HepG2 (cell line): ENCODE data around the gene PTPN18. TPM values are rescaled to one million over a fixed set of nuclear protein-coding genes. Genes with fewer than 3 reads are reported as not detected.

Experiments
- ATAC-seq: fragments of 200-7000 bp; cut with Tn5 transposase; 3 replicates; pipeline ENCODE4 v1.9.1; 2020; ENCODE audit warnings: mild to moderate bottlenecking, moderate library complexity
- BruUV-seq: library from RNA; stranded (reverse); fragments of 400-500 nt; replicated peaks from 2 replicates; lab custom pipeline; 2021; lab: Mats Ljungman, UMichigan
- CTCF ChIA-PET: fragments of 300-600 bp; formaldehyde crosslinking; extraction: SDS; loops from one replicate; lab custom pipeline; 2021; ENCODE audit warnings: low total read pairs, inconsistent platforms, low intra/inter-chr PET ratio; lab: Yijun Ruan, JAX
- POLR2A ChIA-PET: fragments of 350-600 bp; sonication (Branson Sonifier 250); formaldehyde crosslinking; loops from one replicate; lab custom pipeline; 2020; ENCODE audit warnings: antibody characterized with exemption, inconsistent platforms; lab: Yijun Ruan, JAX
- DNase-seq: peaks from one replicate; pipeline ENCODE4 v3.0.0-alpha.2; 2015; ENCODE audit warnings: low spot score
- FAIRE-seq: peaks from 3 replicates; lab custom pipeline; 2011; peaks lifted over from hg19 to GRCh38; lab: Jason Lieb, UNC
- H2AFZ ChIP-seq: one replicate; pipeline ENCODE4 v1.6.1; 2011; ENCODE audit warnings: low read length, inconsistent platforms
- H3K27ac ChIP-seq: fragments of 300-600 bp; 3 replicates; pipeline ENCODE4 v1.8.0; 2011; ENCODE audit warnings: mixed run types, mild to moderate bottlenecking, mixed read lengths, low read length, inconsistent platforms; ENCODE audit not compliant: insufficient read depth; ENCODE audit errors: extremely low read length
- H3K27me3 ChIP-seq, 2 experiments: fragments of 200-600 bp in 1 of 2; 2 replicates in 1 of 2; 3 replicates in 1 of 2; pipeline versions ENCODE4 v1.6.0 to v1.8.0; 2011; ENCODE audit warnings: low read length in 2 of 2, mild to moderate bottlenecking in 2 of 2, moderate library complexity in 2 of 2, inconsistent platforms in 1 of 2; ENCODE audit not compliant: insufficient read depth in 2 of 2, control insufficient read depth in 1 of 2
- H3K36me3 ChIP-seq, 2 experiments: fragments of 200-600 bp in 1 of 2; replicated peaks in 1 of 2; 2 replicates in 1 of 2; 3 replicates in 1 of 2; pipeline versions ENCODE4 v1.5.1 to v1.8.0; 2011; ENCODE audit warnings: low read length in 2 of 2, inconsistent platforms in 1 of 2; ENCODE audit not compliant: insufficient read depth in 2 of 2, control insufficient read depth in 1 of 2
- H3K4me1 ChIP-seq: 2 replicates; pipeline ENCODE4 v1.5.1; 2012; ENCODE audit warnings: low read length, inconsistent platforms; ENCODE audit not compliant: insufficient read depth
- H3K4me2 ChIP-seq: 2 replicates; pipeline ENCODE4 v1.6.0; 2011; ENCODE audit warnings: low read depth, low read length, inconsistent platforms
- H3K4me3 ChIP-seq, 3 experiments: fragments of 200-600 bp in 1 of 3; sonication (generic), shearing (Covaris generic) in 1 of 3; replicated peaks in 1 of 3; 2 replicates each; pipeline ENCODE4 v1.5.1; 2011 to 2016; ENCODE audit warnings: low read length in 3 of 3, inconsistent platforms in 2 of 3, low read depth in 2 of 3, mild to moderate bottlenecking in 2 of 3, control low read depth in 1 of 3, mixed read lengths in 1 of 3; ENCODE audit not compliant: insufficient read depth in 1 of 3
- H3K79me2 ChIP-seq: one replicate; pipeline ENCODE4 v1.6.1; 2011; ENCODE audit warnings: low read length, inconsistent platforms; ENCODE audit not compliant: insufficient read depth
- H3K9ac ChIP-seq: 2 replicates; pipeline ENCODE4 v1.6.0; 2011; ENCODE audit warnings: mild to moderate bottlenecking, low read depth, low read length, inconsistent platforms; ENCODE audit not compliant: insufficient read depth
- H3K9me3 ChIP-seq: 2 replicates; pipeline ENCODE4 v1.5.1; 2012; ENCODE audit warnings: mild to moderate bottlenecking, low read length
- H4K20me1 ChIP-seq: 2 replicates; pipeline ENCODE4 v1.6.0; 2011; ENCODE audit warnings: inconsistent platforms, mild to moderate bottlenecking, low read length, moderate library complexity; ENCODE audit not compliant: insufficient read depth
- EHMT2 ChIP-seq: fragments of 200-600 bp; sonication (generic); IDR thresholded peaks from 2 replicates; pipeline ENCODE4 v1.7.0; 2017; ENCODE audit warnings: antibody characterized with exemption, low read depth, low read length, borderline replicate concordance
- ELF4 ChIP-seq: sonication (generic); formaldehyde crosslinking; IDR thresholded peaks from 2 replicates; pipeline ENCODE4 v1.5.0; 2020; ENCODE audit warnings: missing genetic modification reagents, mild to moderate bottlenecking, moderate library complexity, borderline replicate concordance
- GTF2F1 ChIP-seq: fragments of 150-350 bp; IDR thresholded peaks from 2 replicates; pipeline ENCODE4 v1.6.1; 2014; ENCODE audit warnings: low read length
- KDM2A ChIP-seq: sonication (generic); formaldehyde crosslinking; IDR thresholded peaks from 2 replicates; pipeline ENCODE4 v1.4.0; 2020; ENCODE audit warnings: low read depth, missing genetic modification reagents, borderline replicate concordance
- KDM5B ChIP-seq: sonication (generic); formaldehyde crosslinking; IDR thresholded peaks from 2 replicates; pipeline ENCODE4 v1.4.0; 2020; ENCODE audit warnings: missing genetic modification reagents, mild to moderate bottlenecking, borderline replicate concordance
- KLF6 ChIP-seq: IDR thresholded peaks from 2 replicates; pipeline ENCODE4 v1.8.0; 2016; ENCODE audit warnings: missing biosample characterization, missing genetic modification reagents
- MEIS1 ChIP-seq: sonication (generic); formaldehyde crosslinking; IDR thresholded peaks from 2 replicates; pipeline ENCODE4 v1.9.0; 2021; ENCODE audit warnings: mild to moderate bottlenecking, missing genetic modification reagents, moderate library complexity, borderline replicate concordance
- RXRA ChIP-seq: sonication (generic); formaldehyde crosslinking; IDR thresholded peaks from 2 replicates; pipeline ENCODE4 v1.5.1; 2020; ENCODE audit warnings: missing genetic modification reagents
- SETDB1 ChIP-seq: sonication (generic); formaldehyde crosslinking; IDR thresholded peaks from 2 replicates; pipeline ENCODE4 v1.5.1; 2020; ENCODE audit warnings: missing genetic modification reagents, mild to moderate bottlenecking, borderline replicate concordance
- TMF1 ChIP-seq: sonication (generic); formaldehyde crosslinking; IDR thresholded peaks from 2 replicates; pipeline ENCODE4 v1.8.1; 2022; ENCODE audit warnings: low read depth, missing genetic modification reagents
- WGBS: methylation state at CpG from one replicate; pipeline ENCODE4 v1.1.6; 2017; ENCODE audit warnings: low lambda C conversion rate; 5-methylcytosine and 5-hydroxymethylcytosine counted together
- in situ Hi-C: cut with HindIII; loops from 2 replicates; pipeline ENCODE4 v1.10.0; 2017; ENCODE audit warnings: low pct_unique_long_range_greater_than_20kb; ENCODE audit not compliant: extremely low pct_ligation_motif_present
- intact Hi-C: fragments of 100-400 bp; cut with micrococcal nuclease; formaldehyde crosslinking; loops from one replicate; pipeline ENCODE4 v1.10.0; 2022; ENCODE audit not compliant: unreplicated experiment
- polyA plus RNA-seq, 8 experiments: library from polyadenylated mRNA; depleted of rRNA in 3 of 8; stranded (reverse) in 7 of 8; unstranded in 1 of 8; fragments of >200 nt; fragmentation: Illumina TruSeq in 4 of 8; extraction: Trizol in 4 of 8; gene quantifications; 2 replicates each; pipeline versions ENCODE4 v1.2.1 to v1.2.3, GENCODE V29; 2011 to 2016; ENCODE audit warnings: low read depth in 4 of 8, missing spikeins in 1 of 8, mixed read lengths in 1 of 8; ENCODE audit not compliant: insufficient read depth in 1 of 8
- total RNA-seq, 5 experiments: library from RNA; depleted of rRNA; stranded (reverse); fragments of >200 nt; fragmentation: Illumina TruSeq; extraction: Trizol; gene quantifications; 2 replicates each; pipeline ENCODE4 v1.2.3, GENCODE V29; 2016; ENCODE audit warnings: low read depth in 1 of 5
- TF ChIP-seq, protein P1 (sequence below): sonication (generic); formaldehyde crosslinking; IDR thresholded peaks from 2 replicates; pipeline ENCODE4 v1.5.0; 2020; ENCODE audit warnings: missing genetic modification reagents
- TF ChIP-seq, protein P2 (sequence below): sonication (generic); formaldehyde crosslinking; IDR thresholded peaks from 2 replicates; pipeline ENCODE4 v1.5.1; 2020; ENCODE audit warnings: mild to moderate bottlenecking, missing genetic modification reagents, moderate library complexity
- TF ChIP-seq, protein P3 (sequence below): sonication (generic); formaldehyde crosslinking; IDR thresholded peaks from 2 replicates; pipeline ENCODE4 v1.8.0; 2022; ENCODE audit warnings: mild to moderate bottlenecking, missing genetic modification reagents, borderline replicate concordance

PTPN18 gene
- total and polyA plus RNA-seq, 2 of the 13 experiments (the other 11 are each of a cell fraction or from before 2014, with no cell fraction given), result 14.8 to 39.6 TPM

DNA sequence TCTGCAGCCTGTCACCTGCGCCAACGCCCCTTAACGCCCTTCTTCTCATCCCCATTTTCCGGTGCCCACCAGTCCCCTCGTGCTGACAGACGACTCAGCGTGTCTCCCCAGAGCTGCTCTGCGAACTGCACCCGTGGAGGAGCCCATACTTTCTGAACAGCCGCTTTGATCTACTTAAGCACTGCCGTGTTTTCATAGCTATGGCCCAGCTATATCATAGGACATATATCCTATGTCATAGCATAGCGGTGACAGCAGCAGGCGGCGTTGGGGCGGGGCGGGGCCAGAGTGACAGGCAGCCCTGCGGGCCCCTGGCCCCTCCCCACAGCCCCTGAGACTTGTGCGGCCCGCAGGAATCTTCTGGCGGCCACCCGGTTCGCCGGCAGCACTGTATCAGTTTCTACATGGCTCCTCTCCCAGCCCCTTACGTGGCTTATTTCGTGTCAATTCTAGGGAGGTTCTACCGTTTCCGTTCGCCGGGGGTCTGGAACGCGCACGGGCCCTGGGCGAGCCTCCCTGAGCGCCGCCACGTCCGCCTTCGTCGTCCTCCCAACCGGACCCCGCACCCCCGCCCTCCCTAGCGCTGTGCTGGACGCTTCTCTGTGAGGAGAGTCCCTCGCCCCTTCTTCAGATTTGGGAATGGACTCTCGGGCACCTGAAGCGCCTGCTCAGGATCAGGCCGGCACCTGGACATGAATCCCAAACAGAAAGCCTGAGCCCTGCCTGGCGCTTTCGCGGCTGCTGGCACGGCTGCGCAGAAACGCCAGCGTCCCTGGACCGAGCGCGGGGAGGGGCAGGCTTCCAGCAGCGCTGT, 35.4 kb downstream of the PTPN18 start (continued):
- no peak for TF ChIP-seq SETDB1 (CRISPR knock-in tag)
- TF ChIP-seq KDM2A, result no peak
- 0 out of 2 replicates have a peak, but pooled peaks have one; percentile 31 for TF ChIP-seq TMF1 (CRISPR knock-in tag)
- peak; percentile 76 for TF ChIP-seq KDM5B
- TF ChIP-seq EHMT2, result no peak
- TF ChIP-seq, protein P1, sequence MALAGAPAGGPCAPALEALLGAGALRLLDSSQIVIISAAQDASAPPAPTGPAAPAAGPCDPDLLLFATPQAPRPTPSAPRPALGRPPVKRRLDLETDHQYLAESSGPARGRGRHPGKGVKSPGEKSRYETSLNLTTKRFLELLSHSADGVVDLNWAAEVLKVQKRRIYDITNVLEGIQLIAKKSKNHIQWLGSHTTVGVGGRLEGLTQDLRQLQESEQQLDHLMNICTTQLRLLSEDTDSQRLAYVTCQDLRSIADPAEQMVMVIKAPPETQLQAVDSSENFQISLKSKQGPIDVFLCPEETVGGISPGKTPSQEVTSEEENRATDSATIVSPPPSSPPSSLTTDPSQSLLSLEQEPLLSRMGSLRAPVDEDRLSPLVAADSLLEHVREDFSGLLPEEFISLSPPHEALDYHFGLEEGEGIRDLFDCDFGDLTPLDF (CRISPR knock-in tag), result 0 out of 2 replicates have a peak, but pooled peaks have one; percentile 63
- TF ChIP-seq KLF6 (CRISPR knock-in tag), result 0 out of 2 replicates have a peak, but pooled peaks have one; percentile 21
- TF ChIP-seq, all 625 proteins: peak for 203

DNA sequence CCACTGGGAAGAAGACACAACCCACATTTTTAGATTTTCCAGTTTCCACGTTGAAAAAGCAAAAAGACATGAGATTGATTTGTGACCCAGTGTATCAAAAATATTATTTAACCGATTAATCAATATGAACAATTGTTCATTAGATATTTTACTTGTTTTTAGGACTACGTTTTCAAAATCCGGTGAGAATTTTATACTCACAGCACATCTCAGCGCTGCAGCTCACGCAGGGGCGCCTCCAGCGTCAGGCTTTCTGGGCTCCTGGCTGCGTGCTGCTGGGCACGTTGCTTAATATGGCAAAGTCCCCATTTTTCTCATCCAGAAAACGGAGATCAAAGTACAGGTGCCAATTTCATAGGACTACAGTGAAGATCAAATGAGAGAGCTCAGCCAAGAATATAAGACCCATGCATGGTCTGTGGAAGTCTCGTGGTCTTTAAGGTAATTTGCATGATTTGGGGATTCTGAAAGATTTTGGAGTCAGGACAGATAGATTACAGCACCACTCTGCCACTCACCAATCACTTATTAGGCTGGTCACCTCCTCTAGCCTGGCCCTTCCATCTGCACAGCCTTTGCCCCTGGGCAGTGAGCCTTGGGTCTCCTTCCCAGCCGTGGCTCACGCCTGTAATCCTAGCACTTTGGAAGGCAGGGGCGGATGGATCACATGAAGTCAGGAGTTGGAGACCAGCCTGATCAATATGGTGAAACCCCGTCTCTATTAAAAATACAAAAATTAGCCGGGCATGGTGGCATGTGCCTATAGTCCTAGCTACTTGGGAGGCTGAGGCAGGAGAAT, 36.2 kb downstream of the PTPN18 start:
- Histone ChIP-seq H3K4me2 (peak overlapping the region; percentile 94), H2AFZ (peak overlapping the region; percentile 15), H3K9ac (peak overlapping the region; percentile 64), H3K4me1 (peaks cover 31% of the 10 kb centered on the region), H4K20me1 (no peaks in the 10 kb centered on the region), H3K36me3 (no peaks in the 10 kb centered on the region), H3K9me3 (no peaks in the 10 kb centered on the region), H3K27me3 (peaks cover 2 to 13% of the 10 kb centered on the region in 2 experiments; a peak in 1 of 5 replicates), H3K4me3 (peak overlapping the region; percentile 75 to 82 (median 78)), H3K79me2 (no peaks in the 10 kb centered on the region), H3K27ac (no peak overlapping the region)
- WGBS, result 16% methylated on average over 17 of the region's 17 CpGs
- intact Hi-C loops (loop anchor here (2.0 to 5.0 kb wide), 2 partner anchors 35 to 55 kb away; partner anchors contain the start of gene PTPN18), in situ Hi-C loops (no loop called here)
- CTCF ChIA-PET, result no interaction called here
- no peak for FAIRE-seq
- BruUV-seq, result no TSS peak
- ATAC-seq, result peak; percentile 57
- peak; percentile 34 for DNase-seq
- POLR2A ChIA-PET, result interaction anchor here (3.1 kb wide), 1 partner anchor 50 kb away, joined by 13 read pairs; the partner anchor contains the start of gene IMP4
- TF ChIP-seq MEIS1 (no peak), RXRA (CRISPR knock-in tag) (peak; percentile 30; the same call in 1 of the 2 replicates), GTF2F1 (no peak), ELF4 (CRISPR knock-in tag) (0 out of 2 replicates have a peak, but pooled peaks have one; percentile 57)
- TF ChIP-seq, protein P2, sequence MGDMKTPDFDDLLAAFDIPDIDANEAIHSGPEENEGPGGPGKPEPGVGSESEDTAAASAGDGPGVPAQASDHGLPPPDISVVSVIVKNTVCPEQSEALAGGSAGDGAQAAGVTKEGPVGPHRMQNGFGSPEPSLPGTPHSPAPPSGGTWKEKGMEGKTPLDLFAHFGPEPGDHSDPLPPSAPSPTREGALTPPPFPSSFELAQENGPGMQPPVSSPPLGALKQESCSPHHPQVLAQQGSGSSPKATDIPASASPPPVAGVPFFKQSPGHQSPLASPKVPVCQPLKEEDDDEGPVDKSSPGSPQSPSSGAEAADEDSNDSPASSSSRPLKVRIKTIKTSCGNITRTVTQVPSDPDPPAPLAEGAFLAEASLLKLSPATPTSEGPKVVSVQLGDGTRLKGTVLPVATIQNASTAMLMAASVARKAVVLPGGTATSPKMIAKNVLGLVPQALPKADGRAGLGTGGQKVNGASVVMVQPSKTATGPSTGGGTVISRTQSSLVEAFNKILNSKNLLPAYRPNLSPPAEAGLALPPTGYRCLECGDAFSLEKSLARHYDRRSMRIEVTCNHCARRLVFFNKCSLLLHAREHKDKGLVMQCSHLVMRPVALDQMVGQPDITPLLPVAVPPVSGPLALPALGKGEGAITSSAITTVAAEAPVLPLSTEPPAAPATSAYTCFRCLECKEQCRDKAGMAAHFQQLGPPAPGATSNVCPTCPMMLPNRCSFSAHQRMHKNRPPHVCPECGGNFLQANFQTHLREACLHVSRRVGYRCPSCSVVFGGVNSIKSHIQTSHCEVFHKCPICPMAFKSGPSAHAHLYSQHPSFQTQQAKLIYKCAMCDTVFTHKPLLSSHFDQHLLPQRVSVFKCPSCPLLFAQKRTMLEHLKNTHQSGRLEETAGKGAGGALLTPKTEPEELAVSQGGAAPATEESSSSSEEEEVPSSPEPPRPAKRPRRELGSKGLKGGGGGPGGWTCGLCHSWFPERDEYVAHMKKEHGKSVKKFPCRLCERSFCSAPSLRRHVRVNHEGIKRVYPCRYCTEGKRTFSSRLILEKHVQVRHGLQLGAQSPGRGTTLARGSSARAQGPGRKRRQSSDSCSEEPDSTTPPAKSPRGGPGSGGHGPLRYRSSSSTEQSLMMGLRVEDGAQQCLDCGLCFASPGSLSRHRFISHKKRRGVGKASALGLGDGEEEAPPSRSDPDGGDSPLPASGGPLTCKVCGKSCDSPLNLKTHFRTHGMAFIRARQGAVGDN (CRISPR knock-in tag), result peak; percentile 67
- TF ChIP-seq, protein P3, sequence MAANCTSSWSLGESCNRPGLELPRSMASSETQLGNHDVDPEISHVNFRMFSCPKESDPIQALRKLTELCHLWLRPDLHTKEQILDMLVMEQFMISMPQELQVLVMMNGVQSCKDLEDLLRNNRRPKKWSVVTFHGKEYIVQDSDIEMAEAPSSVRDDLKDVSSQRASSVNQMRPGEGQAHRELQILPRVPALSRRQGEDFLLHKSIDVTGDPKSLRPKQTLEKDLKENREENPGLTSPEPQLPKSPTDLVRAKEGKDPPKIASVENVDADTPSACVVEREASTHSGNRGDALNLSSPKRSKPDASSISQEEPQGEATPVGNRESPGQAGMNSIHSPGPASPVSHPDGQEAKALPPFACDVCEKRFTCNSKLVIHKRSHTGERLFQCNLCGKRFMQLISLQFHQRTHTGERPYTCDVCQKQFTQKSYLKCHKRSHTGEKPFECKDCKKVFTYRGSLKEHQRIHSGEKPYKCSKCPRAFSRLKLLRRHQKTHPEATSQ (CRISPR knock-in tag), result peak; percentile 55; the same call in 1 of the 2 replicates
